SIG-M5 treated with dmso at 0.1 percent for 504 hours (cell line): ENCODE results near the gene FOXE3.

Experiments used
- DNase-seq: peaks from one replicate; lab custom pipeline; 2025; ENCODE audit not compliant: unreplicated experiment; lab: John Stamatoyannopoulos, UW

FOXE3 gene

DNA sequence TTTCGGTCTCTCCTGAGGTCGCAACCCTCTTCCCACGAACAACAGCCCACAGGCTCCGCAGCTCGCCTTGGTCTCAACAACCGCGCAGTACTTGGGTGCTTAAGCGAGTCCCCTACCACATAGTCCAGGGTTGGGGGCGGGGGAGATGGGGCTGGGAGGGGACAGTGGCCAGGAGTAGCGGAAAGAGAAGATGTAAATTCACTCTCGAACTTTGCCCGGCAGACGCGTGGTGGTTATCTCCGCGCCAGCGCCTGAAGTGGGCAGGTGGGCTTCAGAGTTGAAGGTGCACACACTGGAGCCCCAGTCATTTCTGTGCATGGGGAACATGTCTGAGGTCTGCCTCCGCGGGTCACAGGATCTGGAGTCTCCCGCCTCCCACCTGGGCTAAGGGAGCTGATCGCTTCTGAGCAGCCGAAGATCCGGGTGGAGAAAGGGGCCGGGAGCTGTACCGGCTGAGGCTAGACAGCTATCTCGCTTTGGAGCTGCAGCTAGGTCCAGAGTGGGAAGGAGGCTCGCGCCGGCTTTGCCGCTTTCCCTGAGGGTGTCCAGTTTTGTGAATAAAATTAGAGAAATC lies 17.5 kb downstream of the FOXE3 start:
- DNase-seq: no peak

DNA sequence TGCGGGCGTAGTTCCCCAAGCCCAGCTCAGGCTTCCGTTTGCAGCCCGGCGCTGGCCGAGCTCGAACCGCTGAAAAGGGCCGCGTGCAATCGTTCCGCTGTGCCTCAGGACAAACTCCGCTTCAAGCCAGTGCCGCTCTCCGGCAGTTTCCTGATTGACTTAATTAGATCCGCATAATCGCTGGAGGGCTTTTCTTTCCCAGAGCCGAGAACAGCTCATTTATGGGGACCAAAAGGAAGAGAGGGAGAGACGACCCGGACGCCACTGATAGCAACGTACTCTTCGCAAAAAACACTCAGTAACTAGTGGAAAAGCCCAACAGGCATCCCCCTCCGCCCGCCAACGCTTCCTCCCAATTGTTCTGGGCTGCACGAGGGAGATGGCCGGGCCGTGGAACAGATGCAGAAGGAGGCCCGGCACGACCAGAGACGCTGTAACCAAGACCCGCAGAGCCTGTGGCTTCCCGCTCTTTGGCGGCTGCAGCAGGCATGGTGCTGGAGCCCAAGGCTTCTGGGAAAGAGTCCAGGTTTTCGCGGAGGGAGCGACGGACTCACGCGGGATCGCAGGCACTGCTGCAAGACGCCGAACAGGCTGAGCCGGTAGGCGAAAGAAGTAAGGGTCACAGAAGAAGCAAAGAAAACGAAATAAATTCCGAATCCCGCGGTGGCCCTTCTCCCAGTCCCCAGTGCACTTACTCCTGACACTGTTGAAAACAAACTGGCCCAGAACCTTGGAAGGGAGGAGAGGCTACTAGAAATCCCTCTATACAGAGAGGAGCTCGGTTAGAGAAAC lies 18.2 kb downstream of the FOXE3 start:
- DNase-seq: no peak

DNA sequence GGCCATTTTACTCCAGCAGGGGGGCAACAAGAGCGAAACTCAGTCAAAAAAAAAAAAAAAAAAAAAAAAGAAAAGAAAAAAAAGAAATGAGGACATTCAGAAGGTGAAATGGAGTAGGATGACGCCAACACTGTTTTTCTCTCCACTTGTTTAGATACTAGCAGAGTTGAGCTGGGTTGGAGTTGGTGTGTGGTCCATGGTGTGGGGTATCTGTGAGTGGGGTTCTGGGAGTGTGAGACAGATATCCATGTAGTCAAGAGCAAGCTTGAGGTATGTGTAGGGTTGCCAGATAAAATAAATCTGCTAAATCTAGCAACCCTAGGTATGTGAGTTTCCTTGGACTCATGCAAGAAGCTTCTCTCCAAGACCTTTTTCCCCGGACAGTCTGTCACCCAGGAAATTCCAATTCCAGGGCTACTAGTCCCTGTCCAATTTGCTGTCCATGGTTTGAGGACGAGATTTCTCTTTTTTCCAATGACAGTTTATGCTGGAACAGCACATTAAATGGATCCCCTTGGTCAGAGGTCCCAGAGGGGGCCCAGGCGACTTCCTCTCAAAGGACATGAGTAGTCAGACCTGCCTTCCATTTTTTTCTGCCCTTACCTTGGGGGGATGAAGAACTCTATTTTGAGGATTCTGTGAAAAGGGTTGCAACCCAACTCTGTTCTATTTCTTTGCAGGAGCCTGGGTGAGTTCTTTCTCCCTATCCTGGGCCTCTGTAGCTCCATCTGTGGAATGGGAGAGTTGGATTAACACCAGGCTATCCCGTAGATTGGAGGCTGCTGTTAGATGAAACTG lies 19.6 kb downstream of the FOXE3 start:
- no peak for DNase-seq

DNA sequence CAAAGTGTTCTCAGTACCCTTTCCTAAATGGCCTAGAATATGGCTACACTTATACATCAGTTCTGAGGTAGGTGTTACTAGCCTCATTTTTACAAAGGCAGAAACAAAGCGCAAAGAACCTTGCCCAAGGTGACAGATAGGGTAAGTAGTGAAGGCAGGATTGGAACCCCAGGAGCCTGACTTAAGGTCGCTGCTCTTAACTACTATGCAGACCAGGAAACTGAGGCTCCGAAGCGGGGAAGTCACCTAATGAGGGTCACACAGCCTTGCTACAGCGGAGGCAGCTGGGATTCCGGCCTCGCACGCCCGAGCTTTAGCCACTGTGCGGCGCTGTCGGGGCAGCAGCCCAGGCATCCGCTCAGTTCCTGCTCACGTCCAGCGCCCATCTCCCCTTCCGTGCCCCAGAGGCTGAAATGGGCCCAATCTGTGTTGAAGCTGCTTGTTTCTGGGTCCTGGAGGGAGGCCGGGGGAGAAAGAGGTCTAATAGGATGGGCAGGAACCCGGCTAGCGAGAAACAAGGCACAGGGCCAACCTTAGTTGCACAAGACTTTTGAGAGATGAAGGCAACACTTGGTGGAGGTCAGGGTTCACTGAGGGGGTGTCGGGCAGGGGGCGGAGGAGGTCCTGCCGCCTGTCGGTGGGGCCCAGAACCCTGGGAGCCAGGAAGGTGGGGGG lies 20.4 kb downstream of the FOXE3 start:
- peak; percentile 62 for DNase-seq

- no peak for DNase-seq
Observed at GRCh38 chr1:47436979-47437446, 20.9 kb downstream of the FOXE3 start.

DNA sequence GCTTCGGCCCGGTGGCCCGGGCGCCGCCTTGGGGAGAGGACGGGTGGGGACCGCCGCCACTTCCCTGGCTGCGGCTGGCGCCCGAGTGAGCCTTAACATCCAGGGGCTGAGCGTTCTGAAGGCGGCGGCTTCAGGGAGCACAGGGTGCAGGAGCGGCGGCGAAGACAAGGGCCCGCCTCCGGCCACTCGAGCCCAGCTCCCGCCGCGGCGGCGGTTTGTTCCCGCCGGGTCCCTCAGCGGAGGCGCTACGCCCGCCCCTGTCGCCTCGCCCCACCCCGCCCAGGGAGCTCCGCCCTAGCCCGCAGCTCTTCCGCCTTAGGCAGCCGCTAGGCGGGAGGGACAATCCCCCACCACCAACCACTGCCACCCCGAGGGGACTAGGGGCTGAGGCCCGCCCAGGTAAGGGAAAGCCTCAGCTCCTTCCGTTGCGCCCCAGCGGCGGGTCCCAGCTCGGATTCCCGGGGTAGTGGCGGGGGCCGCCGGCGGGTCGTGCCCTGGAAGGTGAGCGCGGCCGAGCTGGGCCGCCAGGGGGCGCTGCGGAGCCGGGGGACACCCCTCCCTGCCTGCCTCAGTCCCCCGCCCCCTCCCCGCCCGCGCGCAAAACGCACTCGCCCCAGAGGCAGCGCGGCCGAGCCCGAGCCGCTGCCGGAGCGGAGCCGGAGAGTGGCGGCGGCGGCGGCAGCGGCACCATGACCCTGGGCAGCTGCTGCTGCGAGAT lies 21.5 kb downstream of the FOXE3 start, which contains the start of gene FOXD2:
FOXD2 (plus strand) TSS at position 598 of the 718 bp plus-strand sequence; CDS start at position 690, 92 bp downstream.
- DNase-seq: peak; percentile 79

GRCh38 chr1:47438165-47439016 lies 22.3 kb downstream of the FOXE3 start:
- no peak for DNase-seq

GRCh38 chr1:47439017-47439818 lies 23.1 kb downstream of the FOXE3 start:
- no peak for DNase-seq

DNA sequence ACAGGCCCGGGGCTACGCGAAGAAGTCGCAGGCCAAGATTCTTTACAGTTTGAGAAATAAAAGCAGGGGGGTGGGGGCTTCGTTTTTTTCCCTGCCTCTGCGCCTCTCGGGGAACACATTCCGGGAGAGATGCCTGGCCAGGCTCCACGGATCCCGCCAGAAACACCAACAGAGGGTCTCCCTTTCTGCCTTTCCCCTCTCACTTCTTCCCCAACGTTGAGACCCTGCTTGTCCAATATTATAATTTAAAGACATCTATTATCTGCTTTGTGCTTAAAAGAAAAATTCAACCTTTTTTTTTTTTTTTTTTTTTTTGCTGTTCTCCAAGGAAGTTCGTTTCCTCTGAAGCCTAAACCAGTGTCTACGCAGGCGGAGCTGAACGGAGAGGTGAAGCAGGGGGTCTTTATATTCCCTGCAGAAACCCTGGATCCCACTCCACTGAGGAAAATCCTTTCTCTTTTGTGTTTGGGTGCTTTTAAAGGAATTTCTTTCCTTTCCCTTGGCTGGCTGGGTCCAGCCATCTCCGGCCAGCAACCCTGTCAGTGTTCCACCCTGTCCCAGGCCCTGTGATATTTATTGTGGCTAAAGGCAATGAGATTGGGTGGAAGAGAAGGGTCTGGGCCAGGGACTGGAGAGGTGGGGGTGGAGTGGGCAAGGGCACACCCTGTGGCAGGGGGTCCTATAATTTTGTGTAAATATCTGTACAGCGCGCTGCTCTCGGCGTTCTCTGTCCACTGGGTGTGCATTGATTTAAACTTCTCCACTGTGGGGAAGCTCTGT lies 23.9 kb downstream of the FOXE3 start:
- no peak for DNase-seq

DNA sequence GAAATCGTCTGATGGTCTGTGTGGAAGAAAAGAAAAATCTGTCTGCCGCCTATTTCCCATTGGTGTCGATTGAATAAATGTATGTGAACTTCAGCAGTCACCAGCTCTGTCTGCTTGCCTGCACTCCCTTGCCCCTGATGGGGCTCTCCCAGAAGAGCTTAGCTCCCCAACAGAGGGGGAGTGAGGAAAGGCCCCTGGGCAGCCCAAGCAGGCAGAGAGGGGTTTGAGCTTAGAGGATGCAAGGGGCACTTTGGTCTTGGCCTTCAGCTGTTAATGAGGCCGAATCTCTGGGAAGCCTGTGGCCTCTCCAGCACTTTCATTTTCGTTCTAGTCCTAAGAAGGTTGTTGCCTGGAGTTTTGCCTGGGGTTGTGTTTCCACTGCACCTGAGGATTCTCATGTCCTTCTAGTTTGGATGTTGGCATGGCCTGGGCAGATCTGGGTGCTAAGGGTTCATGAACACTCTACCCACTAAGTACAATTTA lies 24.6 kb downstream of the FOXE3 start:
- no peak for DNase-seq

- no peak for DNase-seq
Observed at GRCh38 chr1:47441450-47442106, 25.5 kb downstream of the FOXE3 start.

GRCh38 chr1:47442202-47442601 lies 26.1 kb downstream of the FOXE3 start:
- no peak for DNase-seq

DNA sequence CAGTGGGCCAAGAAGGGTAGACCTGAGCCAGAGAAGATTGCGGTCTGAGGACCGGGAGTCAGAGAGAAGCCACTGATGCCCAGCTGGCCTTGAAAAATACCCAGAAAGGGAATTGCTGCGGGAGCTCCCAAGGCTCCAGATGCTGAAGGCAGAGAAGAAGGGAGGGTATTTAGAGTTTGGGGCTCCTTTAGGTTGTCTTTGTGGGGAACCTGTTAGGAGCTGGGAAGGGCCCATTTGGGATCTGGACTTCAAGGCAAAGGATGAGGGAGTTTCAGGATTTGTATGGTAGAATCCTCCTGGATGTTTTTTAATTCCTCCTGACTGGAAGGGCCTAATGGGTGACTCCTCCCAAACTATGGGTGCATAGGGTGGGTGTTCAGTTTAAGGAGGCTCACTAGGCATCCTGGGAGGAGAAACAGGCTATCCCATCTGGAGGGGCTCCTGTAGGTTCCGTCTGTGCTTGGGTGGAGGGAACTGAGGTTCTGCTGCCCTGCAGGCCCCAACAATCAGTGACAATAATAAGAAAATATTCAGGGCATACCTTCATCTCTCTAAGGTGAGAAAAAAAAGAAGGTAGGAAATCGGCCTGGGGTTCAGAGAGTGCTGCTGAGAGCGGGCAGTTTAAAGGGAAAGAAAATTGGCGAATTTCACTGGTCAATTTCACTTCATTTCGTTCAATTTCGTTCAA lies 26.9 kb downstream of the FOXE3 start:
- no peak for DNase-seq

GRCh38 chr1:47443530-47444296 lies 27.6 kb downstream of the FOXE3 start:
- no peak for DNase-seq

- no peak for DNase-seq
Observed at GRCh38 chr1:47444297-47444561, 28.1 kb downstream of the FOXE3 start.
